Measurements from ENCODE around the gene AMMECR1L.
"Not testable (repeated sequence)": the region's sequence is repeated elsewhere in the genome, so short reads cannot be mapped to it uniquely, and the experiment has no call there.

Gene AMMECR1L

DNA sequence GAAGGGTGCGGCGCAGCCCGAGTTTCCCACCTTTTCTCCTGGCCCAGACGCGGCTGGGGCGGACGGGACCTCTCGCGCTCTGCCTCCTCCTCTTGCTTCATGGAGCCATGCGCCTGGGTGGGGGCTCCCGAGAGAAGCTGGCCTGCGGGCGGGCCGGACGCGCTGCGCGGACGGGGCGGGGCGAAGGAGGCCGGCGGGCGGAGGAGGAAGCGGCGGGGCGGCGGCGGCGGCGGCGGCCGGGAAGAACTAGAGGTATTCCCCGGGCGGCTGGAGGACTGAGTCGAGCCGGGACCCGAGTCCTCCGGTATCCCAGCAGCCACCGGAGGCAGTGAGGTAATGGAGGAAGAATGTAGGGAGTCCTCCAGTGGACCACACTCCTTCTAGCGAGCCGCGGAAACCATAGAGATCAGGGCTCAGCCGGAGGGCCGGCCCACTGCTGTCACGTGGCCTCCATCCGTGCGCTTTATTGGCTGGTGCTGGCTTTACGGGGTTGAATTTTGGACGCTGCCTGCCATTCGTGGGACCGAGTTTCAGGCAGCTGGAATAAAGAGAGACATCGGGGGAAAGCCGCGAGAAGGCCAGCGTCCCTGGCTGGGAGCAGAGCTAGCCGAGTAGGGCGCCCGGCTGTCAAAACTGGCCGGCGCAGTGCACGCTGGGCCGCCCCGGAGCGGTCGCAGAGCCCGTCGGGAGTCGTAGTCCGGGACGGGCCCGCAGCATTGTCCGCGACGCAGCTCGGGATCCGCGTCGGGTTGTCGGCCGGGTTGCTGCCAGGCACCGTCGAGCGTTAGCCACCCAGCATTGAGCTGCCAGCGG is at the start of gene AMMECR1L:
Gene AMMECR1L (minus strand): TSS at position 177 of the 813 bp plus-strand sequence. CDS start 11,722 bp downstream, outside the sequence.
- peak; percentile 23 for DNase-seq (ENCODE audit: low read depth)

GRCh38 chr2:127935337-127935736 is 49.6 kb upstream of the AMMECR1L start:
- DNase-seq (ENCODE audit: low read depth): no peak

- DNase-seq (ENCODE audit: low read depth): peak; percentile 17
These were observed 46.6 kb upstream of the AMMECR1L start for GRCh38 chr2:127932199-127932876.

- DNase-seq (ENCODE audit: low read depth): no peak
These were observed 43.7 kb upstream of the AMMECR1L start for GRCh38 chr2:127929449-127929848.

DNA sequence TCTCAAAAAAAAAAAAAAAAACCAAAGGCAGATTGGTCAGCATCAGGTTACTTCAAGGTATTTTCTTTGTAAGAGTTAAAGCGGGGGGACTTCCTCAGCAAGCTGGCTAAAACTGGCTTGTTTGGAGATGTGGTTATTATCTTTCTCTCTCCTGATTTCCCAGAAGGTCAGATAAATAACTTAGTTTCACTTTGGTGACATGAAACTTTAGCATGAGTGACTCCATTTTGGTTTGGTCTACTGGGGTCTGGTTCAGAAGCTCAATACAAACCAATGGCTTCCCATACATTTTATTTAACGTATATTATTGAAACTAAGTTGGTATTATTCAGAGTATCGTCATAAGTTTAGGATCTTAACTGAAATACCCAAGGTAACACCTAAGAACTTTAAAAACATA is 41.6 kb upstream of the AMMECR1L start:
- DNase-seq (ENCODE audit: low read depth): no peak

DNA sequence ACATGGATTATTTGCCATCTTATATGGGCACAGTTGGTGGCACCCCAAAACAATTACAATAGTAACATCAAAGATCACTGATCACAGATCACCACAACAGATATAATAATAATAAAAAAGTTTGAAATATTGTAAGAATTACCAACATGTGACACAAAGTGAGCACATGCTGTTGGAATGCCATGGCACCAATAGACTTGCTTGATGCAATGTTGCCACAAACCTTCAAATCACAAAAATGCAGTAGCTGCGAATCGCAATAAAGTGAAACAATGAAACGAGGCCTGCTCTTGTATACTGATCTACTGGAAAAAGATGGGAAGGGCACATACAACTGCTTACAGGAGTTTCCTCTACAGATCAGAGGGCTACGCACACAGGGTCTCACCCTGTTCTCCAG is 32.2 kb upstream of the AMMECR1L start:
- DNase-seq (ENCODE audit: low read depth): no peak

DNA sequence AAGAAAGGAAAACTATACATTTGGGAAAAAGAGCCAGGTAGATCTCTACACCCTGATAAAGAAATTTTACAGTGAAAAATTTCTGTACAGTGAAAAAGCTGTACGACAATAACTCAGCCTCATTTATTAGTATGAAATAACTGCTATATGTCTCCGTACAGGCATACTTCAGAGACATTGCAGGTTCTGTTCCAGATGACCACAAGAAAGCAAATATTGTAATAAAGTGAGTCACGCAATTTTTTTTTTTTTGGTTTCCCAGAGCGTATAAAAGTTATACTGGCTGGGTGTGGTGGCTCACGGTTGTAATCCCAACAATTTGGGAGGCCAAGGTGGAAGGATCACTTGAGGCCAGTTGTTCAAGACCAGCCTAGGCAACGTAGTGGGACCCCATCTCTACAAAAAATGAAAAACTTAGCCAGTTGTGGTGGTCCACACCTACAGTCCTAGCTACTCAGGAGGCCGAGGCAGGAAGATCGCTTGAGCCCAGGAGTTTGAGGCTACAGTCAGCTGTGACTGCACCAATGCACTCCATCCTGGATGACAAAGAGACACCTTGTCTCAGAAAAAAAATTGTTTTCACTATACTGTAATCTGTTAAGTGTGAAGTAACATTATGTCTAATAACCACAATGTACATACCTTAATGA is 28.2 kb upstream of the AMMECR1L start:
- DNase-seq (ENCODE audit: low read depth): no peak

GRCh38 chr2:127911737-127912136 is 26.0 kb upstream of the AMMECR1L start:
- no peak for DNase-seq (ENCODE audit: low read depth)

DNA sequence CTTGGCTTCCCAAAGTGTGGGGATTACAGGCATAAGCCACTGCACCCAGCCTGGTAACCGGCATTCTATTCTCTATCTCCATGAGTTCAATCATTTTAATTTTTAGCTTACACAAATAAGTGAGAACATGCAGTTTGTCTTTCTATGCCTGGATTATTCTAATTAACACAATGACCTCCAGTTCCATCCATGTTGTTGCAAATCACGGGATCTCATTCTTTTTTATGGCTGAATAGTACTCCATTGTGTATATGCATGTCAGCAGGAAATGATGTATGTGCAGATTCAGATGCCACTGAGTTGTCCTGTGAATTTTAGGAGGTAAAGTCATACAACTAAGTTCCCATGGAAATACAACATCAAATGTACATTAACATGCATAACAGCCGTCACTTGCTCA is 24.7 kb upstream of the AMMECR1L start:
- DNase-seq (ENCODE audit: low read depth): no peak

- DNase-seq (ENCODE audit: low read depth): no peak
These were observed 23.3 kb upstream of the AMMECR1L start for GRCh38 chr2:127909019-127909418.

GRCh38 chr2:127907733-127908400 is 22.1 kb upstream of the AMMECR1L start:
- not testable (repeated sequence) for DNase-seq (ENCODE audit: low read depth)

DNA sequence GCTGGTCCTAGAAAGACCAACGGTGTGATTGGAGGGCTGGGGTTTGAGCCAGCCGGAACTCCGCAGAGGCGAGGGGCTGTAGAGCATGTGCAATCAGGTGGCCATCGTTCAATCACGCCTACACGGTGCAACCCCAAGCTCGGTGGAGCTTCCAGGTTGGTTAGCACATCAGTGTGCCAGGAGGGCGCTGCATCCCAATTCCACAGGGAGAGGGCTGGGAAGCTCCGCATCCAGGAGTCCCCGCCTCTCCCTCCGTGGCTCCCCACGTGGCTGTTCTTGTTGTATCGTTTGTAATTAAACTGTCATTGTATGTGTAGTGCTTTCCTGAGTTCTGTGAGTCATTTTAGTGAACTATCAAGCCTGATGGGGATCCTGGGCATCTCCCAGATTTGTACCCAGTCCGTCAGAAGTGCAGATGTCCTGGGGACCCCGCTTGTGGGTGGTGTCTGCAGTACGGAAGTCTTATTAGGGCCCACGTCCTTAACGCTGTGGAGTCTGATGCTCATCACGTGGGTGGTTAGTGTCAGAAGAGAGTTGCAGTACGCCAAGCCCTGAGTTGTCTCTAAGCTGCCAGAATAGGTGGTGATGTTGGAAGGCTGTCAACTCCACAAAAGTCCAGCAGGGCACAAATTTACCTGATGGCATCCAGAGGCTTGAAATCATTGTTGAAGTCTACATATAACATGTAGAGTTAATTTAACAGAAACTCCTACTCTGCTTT is 20.6 kb upstream of the AMMECR1L start:
- DNase-seq (ENCODE audit: low read depth): no peak

DNA sequence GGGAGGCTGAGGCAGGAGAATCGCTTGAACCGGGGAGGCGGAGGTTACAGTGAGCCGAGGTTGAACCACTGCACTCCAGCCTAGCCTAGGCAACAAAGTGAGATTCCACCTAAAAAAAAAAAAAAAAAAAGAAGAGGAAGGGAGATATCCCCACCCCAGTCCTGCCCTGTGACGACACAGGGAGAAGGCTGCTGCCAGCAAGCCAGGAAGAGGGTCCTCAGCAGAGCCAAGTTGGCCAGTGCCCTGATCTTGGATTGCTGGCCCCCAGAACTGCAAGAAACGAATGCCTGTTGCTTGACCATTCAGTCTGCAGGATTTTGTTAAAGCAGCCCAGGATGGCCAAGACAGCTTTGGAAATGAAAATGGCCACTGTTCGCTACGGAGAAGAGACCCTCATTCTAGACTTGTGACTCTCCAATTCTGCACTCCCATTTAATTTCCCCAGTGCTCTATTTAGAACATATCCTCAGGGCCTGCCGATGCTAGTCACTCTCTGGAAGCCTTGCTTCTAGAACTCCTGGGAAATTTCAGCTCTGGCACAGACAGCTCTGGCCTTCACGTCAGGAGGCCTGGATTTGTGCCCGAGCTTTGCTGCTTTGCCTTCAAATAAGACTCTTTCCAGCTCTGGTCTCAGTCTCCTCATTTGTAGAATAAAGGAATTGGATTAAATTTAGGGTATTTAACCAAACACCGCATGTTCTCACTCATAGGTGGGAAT is 15.7 kb upstream of the AMMECR1L start:
- DNase-seq (ENCODE audit: low read depth): no peak

DNA sequence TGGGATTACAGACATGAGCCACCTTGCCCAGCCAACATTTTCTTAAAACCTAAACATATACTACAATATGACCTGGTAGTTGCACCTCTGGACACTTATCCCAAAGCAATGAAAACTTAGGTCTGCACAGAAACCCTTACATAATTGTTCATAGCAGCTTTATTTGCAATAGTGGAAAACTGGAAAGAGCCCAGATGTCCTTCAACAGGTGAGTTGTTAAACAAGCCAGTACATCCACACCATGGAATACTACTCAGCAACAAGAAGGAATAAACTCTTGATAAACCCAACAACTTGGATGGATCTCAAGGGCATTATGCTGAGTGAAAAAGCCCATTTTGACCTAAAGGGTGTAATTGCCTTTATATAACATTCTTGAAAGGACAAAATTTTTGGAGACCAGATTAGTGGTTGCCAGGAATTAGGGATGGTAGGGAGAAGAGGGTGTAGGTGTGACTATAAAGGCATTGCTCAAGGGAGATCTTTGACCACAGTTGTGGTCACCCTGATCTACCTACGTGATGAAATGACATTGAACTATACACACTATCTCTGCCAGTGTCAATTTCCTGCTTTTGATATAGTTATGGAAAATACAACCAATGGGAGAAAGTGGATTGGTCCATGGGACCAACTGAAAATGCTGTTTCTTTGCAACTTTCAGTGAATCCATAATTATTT is 11.9 kb upstream of the AMMECR1L start:
- no peak for DNase-seq (ENCODE audit: low read depth)

- no peak for DNase-seq (ENCODE audit: low read depth)
These were observed 7.7 kb upstream of the AMMECR1L start for GRCh38 chr2:127893494-127893893.

DNA sequence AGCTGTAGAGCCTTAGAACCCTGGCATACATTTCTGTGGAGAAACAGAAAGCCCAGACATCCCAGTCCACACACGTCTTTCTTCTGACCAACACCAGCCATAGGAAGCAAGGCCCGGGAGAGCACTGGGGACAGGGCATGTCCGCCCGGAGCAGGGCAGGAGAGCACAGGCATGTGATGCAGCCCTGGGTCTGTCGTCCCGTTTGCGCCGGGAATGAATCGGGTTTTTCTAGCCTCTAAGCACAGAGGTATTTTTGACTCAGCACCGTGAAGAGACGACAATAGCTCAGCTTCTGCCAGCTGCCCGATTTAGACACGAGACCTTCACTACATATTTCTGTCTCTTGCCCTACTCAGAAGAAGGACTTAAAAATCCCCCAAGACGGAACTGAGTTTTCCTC is 7.3 kb upstream of the AMMECR1L start:
- DNase-seq (ENCODE audit: low read depth): no peak

DNA sequence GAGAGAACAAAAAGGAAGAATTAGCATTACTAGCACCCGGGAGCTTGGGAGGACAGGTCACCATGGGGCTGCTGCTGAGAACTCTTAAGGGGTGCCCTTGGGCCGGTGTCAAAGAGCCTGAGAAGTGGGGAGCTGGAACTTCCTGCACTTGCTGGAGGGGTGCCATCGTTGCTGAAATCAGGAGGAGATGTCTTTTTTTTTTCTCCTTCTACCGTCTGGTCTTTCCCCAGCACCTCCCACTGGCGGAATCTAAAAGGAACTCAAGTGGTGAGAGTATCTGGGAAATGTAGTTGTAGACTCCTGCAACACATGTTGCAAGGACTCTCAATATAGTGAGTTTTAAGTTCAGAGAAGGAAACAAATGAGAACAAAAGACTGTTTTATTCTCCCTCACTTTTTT is 6.1 kb upstream of the AMMECR1L start:
- no peak for DNase-seq (ENCODE audit: low read depth)

- not testable (repeated sequence) for DNase-seq (ENCODE audit: low read depth)
These were observed 5.0 kb upstream of the AMMECR1L start for GRCh38 chr2:127890756-127891155.

- DNase-seq (ENCODE audit: low read depth): no peak
These were observed 3.0 kb upstream of the AMMECR1L start for GRCh38 chr2:127888772-127889171.

DNA sequence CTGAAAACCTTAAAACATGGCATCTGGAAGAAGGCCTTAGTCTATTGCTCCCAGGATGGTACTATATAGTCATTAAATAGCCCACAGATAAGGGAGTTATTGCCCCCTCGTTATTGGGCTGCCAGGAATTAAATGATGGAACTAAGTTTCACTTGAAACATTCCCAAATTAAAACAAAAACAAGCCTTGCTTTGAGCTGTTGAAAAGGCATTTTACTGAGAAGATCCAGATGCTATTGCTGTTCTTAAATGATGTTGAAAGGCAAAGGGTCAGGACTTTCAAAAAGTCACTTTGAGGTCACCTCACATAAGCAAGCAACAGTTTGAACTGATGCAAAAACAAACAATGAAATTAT is 2.0 kb upstream of the AMMECR1L start:
- no peak for DNase-seq (ENCODE audit: low read depth)

All from fibroblast of the conjunctiva (primary cell).